NCI-H1694 (cell line): Measurements from ENCODE around the gene TEKTIP1.
"Not testable (repeated sequence)": the region's sequence is repeated elsewhere in the genome, so short reads cannot be mapped to it uniquely, and the experiment has no call there.

Source experiments
- DNase-seq: peaks from one replicate; lab custom pipeline; 2025; lab: John Stamatoyannopoulos, UW

The TEKTIP1 gene

GRCh38 chr19:3524078-3524842 lies 14.7 kb upstream of the TEKTIP1 start:
- no peak for DNase-seq

DNA sequence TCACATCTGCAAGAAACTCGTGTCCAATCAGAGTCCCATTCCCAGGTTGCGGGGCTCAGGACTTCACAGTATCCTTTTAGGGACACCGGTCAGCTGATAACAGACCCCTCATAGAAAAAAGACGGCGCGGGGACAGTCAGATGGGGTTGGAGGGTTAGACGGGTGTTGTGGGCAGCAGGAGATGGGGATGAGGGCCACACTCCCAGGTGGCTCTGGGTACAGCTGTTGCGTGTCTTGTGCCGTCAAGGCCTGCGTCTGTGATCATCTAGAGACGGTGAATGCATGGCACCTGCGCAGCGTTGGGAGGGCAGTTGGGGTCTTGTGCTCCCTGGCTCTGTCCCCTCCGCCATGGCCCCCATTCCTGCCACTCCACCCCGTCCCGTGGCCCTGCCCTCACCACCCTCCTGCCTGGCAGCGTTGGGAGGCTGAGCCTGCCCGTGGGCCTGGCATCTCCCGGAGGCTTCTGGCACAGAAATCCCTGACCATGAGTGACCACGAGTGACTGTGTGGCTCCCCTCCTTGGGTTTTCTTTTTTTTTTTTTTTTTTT lies 14.0 kb upstream of the TEKTIP1 start:
- DNase-seq, result no peak

GRCh38 chr19:3526507-3527237 lies 12.3 kb upstream of the TEKTIP1 start:
- no peak for DNase-seq

DNA sequence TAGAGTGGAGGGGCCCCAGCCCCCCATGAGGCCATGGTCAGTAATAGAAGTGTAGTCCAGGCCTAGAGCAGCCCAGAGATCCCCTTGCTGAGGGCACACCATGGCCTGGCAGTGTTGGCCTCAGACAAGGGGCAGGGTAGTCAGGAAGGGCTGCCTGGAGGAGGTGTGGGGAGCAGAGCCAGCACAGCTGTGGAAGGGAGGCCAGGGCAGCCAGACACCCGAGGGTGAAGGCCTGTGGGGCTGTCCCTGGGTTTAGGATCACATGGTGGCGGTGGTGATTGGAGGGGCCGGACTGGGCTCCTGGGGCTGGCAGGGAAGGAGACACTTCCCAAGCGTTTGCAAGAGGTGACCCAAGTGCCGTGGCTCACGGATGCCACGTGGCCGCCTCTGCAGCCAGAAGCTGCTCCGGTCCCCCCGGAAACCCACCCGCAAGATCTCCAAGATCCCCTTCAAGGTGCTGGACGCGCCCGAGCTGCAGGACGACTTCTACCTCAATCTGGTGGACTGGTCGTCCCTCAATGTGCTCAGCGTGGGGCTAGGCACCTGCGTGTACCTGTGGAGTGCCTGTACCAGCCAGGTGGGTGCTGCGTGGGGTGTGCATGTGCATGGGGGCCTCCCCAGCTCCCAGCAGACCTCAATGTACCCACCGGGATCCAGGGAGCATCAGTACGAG lies 11.6 kb upstream of the TEKTIP1 start:
- DNase-seq, result no peak

DNA sequence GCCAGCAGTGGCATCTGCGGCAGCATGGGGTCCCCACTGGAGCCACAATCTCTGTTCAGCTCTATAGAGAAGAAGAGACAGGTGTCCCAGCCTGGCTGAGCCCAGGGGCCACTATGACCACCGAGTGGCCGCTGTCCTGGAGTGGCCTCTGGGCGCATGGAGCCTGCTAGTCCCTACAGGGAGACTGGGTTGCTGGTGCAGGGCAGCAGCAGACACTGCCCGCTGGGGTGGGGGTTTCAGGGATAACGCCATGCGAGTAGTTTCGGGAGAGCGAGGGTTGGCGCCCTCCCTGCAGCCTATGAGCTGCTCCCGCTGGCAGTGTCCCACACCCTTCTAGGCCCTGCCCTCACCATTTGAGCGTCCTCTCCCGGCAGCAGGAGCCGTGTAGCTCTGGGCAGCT lies 10.9 kb upstream of the TEKTIP1 start:
- DNase-seq, result no peak

- no peak for DNase-seq
These were observed 10.3 kb upstream of the TEKTIP1 start for GRCh38 chr19:3528539-3529211.

- not testable (repeated sequence) for DNase-seq
These were observed 9.7 kb upstream of the TEKTIP1 start for GRCh38 chr19:3529299-3529698.

DNA sequence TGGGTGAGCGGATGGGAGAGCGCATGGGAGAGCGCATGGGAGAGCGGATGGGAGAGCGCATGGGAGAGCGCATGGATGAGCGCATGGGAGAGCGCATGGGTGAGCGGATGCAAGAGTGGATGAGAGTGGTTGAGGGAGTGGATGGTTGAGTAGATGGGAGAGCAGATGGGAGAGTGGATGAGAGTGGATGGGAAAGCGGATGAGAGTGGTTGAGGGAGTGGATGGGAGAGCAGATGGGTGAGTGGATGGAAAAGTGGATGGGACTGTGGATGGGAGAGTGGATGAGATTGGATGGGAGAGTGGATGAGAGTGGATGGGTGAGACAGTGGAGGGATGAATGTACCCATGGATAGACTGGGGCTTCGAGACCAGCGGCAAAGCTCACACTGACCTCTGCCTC lies 8.6 kb upstream of the TEKTIP1 start:
- no peak for DNase-seq

- DNase-seq, result no peak
These were observed 7.3 kb upstream of the TEKTIP1 start for GRCh38 chr19:3531716-3532115.

- no peak for DNase-seq
These were observed 6.7 kb upstream of the TEKTIP1 start for GRCh38 chr19:3532154-3532786.

DNA sequence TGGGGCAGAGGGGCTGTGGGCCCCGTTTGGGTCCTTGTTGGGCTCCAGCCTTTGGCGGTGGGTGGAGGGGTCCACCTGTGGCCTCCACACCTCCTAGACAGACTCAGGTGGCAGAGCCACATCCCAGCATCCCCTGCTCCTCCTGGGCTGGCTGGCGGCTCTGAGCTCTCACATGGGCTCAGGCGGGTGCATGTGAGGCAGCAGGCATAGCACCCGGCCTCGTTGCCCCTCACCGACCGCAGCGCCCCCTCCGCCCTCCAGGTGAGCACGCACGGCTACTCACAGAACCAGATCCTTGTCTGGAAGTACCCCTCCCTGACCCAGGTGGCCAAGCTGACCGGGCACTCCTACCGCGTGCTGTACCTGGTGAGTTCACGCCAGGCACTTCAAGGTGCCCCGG lies 5.9 kb upstream of the TEKTIP1 start:
- DNase-seq, result no peak

DNA sequence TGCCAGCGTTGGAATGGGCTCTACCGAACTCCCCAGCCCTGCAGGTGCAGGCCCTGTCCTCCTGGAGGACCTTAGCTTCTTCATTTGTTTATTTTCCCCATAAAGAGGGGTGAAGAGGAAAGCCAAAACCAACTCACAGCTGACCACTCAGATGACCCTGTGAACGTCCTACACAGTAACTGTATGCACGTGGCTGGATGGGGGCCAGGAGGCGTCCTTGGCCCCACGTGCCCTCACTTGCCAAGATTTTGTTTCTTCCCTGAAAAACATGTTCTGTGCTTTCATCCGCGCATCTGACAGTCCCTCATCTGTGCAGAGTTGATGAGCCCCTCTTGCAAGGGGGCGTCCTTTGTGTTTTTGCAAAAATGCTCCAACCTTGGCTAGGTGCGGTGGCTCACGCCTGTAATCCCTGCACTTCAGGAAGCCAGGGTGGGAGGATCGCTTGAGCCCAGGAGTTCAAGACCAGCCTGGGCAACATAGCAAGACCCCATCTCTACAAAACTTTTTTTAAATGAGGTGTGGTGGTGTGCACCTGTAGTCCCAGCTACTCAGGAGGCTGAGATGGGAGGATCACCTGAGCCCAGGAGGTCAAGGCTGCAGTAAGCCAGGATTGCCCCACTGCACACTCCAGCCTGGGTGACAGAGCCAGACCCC lies 5.3 kb upstream of the TEKTIP1 start:
- DNase-seq, result no peak

DNA sequence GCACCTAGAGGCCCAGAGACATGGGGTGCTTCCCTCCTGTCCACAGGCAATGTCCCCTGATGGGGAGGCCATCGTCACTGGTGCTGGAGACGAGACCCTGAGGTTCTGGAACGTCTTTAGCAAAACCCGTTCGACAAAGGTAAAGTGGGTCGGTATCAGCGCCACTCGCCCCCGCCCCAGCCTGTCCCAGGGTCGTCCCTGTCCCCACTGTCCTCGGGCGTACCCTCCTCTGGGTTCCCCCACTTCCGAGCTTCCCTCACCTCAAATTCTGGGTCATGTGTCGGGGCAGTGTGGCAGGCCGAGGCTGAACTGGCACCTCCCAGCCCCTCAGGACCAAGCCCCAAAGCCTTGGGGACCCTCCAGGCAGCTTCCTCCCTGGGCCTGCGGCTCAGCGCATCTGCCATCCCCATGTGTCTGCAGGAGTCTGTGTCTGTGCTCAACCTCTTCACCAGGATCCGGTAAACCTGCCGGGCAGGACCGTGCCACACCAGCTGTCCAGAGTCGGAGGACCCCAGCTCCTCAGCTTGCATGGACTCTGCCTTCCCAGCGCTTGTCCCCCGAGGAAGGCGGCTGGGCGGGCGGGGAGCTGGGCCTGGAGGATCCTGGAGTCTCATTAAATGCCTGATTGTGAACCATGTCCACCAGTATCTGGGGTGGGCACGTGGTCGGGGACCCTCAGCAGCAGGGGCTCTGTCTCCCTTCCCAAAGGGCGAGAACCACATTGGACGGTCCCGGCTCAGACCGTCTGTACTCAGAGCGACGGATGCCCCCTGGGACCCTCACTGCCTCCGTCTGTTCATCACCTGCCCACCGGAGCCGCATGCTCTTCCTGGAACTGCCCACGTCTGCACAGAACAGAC lies 4.4 kb upstream of the TEKTIP1 start:
- DNase-seq, result no peak

DNA sequence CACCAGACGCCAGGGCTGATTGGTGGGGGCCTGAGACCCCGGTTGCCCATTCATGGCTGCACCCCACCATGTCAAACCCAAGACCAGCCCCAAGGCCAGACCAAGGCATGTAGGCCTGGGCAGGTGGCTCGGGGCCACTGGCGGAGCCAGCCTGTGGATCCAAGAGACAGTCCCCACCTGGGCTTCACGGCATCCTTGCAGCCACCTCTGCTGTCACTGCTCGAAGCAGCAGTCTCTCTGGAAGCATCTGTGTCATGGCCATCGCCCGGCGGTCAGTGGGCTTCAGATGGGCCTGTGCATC lies 3.8 kb upstream of the TEKTIP1 start:
- DNase-seq, result no peak

- DNase-seq, result no peak
These were observed 3.4 kb upstream of the TEKTIP1 start for GRCh38 chr19:3535563-3535965.

GRCh38 chr19:3535981-3536380 lies 3.0 kb upstream of the TEKTIP1 start:
- DNase-seq, result no peak

DNA sequence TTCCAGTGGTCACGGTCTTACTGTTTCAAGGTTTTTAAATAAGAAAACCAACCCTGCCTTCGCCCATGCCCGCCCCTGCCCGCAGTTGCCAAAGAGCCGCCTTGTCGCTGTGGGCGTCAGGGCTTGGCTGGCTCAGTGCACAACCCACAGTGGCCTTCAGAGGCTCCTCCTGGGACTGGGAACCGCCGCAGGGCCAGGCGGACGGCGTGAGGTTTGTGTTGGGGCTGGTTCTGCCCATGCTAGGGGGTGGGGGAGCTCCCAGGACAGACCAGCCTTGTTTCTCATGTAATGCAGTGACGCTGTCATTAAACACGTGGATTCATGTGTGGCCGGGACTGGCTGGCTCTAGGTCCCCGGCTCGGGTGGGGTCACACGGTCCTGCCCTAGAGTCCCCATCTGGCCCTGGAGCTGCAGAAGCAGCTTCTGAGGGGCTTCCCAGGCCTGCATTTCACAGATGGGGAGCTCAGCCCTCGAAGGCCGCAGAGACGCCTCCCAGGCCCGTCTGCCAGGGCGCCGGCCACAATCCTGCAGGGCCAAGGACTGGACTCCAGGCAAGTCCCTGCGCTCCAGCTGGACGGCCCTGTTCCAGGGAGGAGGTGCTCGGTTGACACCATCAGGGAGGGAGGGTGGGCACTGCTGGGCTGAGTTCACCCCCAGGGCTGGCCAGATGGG lies 2.4 kb upstream of the TEKTIP1 start:
- no peak for DNase-seq

GRCh38 chr19:3537101-3537437 lies 1.9 kb upstream of the TEKTIP1 start:
- no peak for DNase-seq

DNA sequence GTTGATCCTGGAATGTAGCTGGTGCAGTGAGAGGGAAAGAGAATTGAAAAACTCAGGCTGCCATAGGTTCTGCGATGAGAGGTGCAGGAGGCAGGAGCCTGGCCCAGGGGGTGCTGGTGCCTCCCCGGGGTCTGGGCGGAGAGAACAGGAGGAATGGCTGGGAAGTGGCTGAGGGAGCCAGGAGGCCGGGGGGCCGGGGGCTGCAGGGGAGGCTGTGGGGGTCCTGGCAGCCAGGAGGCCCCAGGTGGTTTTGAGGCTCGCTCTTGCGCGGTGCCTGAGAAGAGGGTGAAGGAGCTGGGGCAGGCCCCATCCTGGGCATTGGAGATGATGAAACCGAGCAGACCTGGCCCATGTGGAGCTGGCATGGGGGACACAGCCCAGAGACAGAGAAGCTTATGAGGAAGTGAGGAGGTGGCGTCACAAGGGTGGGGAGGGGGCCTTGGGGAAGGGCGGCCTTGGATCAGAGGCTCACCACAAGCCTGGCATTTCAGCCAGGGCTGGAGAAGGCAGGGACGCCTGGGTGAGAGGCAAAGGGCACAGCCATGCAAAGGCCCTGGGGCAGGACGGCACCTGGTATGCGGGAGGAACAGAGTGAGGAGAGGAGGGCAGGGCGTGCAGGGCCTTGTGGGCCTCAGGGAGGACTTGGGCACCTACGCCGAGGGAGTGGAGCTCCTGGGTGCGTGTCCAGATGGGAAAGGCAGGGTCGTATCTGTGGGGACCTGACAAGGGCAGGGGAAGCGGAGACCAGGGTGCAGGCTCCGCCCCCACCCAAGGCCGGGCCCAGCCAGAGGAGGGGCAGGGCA lies 1.3 kb upstream of the TEKTIP1 start:
- no peak for DNase-seq
